HPDE6-E6E7 (cell line): ENCODE measurements around the gene EFNA5.

ENCODE experiments used
- DNase-seq: peaks from one replicate; pipeline ENCODE4 v3.0.0; 2011; ENCODE audit warnings: missing footprints; ENCODE audit errors: extremely low spot score

Gene EFNA5

DNA sequence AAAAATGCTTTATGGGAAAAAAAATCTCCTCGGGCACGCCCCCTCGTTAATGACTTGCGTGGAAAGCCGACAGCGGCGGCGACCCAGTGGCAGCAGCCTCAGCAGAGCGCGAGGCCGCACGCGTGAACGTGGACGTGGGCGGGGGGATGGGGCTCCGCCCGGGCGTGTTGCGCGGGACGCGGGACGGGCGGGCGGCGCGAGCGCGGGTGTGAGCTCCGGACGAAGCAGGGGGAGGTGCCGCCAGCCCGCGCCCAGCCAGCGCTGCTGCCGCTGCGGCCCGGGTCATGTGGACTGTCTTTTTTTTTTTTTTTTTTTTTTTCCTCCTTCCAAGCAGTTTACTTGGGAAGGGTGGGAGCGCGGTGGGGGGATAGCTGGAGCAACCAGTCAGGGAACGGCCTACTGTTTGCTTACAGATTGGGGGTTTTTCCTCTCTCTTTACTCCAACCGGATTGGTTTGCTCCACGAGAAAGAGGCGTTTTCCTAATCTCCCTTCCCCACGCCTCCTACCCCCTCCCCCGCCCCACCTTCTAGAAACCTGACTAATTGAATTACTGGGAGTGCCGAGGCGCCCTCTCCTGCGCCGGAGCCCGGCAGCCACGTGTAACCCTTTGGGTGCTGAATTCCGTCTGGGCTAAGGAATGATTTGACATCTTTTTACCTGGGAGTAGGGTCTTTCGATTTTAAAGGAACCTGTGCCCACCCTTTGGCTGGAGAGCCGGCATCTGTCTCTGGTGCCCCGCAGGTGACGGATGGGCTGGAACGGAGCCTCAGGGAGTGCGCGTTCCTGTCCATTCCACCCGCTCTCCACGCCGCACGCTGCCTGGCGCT lies 1.7 kb upstream of the EFNA5 start:
- DNase-seq: peak; percentile 85

DNA sequence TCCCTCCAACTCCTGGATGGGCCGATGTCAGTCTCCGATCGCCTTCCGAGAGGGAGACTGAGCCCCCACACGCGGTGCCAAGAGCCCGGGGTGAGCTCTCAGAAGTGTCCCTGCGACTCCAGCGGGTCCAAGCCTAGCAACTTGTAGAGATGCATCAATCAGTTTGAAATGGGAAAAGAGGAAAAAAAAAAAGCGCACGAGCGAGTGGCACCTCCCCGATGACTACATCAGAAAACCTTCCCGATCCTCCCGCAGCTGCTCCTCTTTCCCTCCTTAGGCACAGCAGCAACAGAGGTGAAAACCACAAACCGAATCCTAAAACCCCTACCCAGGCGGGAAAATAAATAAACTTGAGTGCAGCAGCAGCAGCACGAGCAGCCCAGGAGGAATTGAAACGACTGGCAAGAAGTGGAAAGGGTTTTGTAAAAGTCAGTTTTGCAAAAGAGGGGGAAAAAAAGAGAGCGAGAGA lies 1.0 kb upstream of the EFNA5 start:
- peak; percentile 58 for DNase-seq

DNA sequence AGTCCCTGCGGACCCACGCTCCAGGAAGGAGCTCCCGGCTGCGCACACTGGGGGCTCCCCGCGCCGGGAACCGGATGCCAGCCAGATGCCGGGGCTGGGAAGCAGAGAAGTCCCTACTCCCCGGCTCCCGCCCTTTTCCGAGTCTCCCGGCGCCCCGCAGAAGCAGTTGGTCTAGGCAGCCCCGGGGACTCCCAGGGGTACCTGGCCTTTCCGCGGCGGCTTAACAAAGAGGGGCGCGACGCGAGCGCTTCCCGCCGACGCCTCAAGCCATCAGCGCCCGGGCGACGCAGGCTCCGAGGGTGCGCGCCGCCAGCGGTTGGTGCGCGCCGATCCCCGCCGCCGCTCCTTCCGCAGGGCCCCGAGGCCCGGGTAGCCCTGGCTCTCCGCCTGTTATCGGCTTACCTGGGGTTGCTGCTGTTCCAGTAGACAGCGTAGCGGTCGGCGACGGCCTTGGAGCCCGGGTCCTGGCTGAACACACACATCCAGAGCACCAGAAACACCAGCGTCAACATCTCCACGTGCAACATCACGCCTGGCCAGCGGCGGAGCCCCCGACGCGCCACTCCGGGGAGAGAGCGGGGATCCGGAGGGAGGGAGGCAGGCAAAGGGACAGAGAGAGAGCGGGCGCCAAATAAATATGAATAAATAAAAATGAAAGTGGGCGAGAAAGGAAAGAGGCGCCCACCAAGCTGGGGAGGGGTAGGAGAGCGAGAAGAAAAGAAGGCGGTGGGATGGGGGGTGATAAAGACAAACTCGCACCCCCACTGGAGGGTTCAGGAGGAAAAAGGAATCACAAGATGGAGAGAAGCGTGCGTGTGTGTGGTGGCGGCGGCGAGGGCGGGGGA lies 428 bp downstream of the EFNA5 start:
- DNase-seq: no peak

DNA sequence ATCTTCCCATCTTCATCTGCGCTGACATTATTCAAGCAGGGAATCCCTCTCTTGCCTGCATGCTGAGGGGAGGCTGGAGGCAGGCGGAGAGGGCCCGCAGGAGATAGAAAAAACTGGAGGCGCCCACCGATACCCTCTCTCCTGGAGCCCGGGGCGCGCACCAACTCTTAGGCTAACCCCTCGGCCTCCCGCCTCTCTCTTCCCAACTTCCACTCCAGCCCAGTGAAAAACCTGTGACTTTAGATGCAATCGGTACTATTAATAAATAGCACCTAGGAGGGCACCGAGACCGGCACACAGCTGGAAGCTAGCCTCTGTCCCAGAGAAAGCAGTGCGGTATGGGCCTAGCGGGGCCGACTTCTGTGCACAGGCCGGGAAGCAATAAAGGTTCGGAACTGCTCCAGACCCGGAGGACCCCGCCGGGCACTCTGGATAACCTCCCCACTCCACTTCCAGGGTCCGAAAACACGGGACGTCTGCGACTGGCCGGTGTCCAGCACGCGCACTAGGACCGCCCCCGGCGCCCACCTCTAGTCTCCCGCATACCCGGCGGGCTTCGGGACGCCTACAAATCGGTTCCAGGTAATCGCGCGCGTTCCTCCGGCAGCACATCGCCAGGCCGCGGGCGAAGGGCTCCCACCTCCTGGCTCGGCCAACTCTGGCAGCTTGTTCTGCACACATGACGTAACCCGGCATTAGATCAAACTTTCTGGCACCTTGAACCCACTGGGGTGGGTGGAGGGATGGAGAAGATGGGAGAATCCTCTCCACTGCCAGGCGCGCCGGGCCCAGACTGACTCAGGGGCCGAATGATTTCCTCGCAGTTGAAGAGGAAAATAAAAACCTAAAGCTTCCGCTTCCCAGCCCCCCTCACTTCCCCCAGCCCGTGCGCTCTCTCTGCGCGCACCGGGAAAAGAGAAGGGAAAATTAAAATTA lies 1.4 kb downstream of the EFNA5 start:
- no peak for DNase-seq

DNA sequence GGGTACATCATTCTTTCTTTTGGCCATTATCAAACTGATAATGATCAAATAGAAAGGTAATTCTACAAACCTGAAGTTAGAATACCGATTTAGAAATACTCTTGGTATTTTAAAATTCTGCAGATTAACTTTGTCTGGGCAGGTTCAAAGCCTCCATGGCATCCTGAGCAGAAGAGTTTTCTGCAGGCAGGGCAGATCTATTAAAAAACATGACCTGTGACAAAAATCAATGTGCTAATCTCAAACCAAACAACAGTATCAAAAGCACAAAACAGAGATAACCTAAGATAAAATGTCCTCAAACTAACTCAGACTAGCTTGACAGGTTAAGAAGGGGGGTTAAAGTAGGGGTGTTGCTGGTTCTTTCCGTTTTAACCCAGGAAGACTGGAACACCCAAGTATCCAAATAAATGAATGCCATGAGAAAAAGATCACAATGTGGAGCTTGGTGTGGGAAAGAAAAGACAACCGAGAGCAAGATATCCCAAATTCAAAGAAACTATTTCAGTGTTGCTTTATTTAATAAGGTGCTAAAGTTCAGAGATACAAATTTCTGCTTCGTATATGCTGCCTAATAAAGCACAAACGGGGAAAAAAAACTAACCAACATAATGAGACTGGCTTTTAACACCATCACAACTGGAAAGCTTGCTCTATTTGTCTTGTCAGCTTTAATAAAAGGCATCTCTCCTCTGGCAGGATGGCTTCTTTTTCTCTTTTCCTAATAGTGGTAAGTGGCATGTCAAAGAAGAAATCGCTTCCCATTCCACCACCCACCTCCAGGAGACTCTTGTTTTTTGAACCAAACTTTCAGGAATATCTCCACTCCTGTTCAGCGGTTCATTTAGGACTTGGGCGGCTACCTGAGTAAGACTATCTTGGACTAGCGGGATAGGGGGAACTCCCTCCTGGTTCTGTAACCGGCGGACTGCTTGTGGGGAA lies 2.3 kb downstream of the EFNA5 start:
- DNase-seq: no peak

DNA sequence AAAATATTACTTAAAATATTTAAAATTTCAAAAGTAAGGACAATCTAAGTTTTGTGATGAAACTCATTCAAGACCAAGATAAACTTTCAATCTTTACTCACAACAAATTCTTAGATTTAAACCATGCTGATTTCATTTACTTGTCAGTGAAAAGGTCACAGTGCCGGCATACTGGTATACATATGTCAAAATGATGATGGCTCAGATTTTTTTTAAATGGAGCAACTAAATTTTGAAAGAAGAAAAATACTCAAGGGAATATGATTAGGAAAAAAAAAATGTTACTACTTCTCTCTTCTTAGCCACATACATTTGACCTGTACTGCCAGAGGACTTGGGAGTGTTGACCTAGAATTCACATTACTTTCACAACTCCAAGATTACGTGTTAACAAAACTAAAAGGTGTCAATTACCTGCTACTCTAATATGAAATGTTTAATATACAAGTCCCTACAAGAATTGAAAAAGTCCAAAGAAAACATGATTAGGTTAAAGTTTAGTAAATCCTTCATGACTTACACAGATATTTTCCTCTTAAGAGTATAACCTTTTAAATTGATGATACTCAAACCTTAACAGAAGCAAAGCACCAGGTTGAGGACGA lies 4.6 kb downstream of the EFNA5 start:
- DNase-seq: no peak

DNA sequence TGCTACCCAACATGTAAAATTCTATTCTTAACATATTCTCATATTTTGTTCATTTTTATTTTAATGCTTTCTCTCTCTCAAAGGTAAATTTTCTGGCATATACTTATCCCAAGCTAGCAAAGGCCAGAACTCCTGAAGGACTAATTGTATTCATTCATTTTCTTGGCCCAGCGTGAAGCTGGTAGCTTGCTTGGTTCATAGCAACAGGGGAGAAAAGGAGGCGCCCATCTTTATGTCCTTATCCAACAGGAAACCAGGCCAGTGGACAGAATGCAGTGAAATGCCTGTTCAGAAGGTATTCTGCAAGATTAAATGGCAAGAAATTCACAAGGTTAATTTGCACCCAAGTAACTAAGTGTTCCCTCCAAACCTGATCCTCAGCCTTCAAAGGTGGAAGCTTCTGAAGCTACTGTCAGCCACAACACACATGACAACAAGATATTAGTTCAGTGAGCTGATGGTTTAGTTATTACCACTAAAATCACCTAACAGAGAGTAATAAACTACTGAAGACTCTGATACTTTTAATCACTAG lies 5.6 kb downstream of the EFNA5 start:
- no peak for DNase-seq

DNA sequence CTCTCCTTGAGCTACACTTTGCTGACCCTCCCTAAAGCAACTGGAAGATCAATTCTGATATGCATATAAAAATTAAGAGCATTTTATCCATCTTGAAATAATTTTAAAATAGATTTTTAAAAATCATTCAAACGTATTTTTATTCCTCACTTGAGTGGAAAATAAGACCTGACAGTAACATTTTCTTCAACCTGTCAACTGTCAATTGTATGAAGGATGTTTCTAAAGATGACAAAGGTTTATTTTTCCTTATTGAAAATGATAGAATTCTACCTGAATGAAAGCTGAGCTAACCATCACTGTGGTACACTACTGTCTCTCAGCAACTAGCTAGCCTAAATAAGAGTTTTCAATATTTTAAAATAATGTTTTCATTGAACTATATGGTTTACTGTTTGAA lies 7.0 kb downstream of the EFNA5 start:
- DNase-seq: no peak

DNA sequence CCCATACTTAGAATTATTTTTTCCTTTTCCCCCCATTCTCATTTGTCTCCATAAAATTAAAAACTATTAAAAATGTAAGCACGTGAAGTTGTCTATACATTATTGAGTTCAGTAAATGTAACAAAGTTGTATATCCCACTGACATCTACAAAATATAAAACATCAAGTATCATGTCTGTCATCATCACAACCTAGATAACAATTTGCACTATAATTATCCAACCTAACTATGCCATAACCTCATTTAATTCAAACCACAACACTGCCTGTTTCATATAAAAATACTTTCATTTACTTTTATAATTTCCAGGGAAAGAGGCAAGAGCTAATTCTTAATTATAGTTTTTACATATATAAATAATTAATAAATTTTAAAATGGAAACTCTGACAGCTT lies 9.1 kb downstream of the EFNA5 start:
- no peak for DNase-seq

DNA sequence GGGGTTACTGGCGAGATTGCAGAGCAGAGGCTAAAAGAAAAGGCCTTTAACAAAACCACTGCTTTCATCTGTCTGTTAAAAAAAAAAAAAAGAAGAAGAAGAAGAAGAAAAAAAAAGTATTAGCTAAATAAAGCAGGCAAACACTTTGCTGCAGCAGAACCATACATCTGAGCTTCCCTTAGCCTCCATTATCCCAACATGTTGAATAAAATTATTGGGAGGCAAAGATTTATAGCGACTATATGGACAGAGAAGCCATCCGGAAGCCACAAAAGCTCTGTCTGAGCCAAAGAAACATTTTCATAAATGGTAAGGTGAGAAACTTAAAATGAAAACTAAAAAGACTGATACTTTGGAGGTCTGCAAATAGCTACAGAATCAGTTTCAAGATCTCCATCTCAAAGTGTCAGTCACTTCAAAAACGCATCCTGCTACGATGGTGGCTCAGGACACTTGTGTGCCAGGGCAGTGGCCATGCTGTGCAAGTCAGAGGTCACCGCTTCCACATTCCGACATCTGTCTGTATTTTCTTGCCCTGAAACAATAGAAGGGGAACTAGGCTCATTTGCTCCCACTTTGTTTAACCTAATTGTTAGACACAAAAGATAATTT lies 9.6 kb downstream of the EFNA5 start:
- DNase-seq: no peak

DNA sequence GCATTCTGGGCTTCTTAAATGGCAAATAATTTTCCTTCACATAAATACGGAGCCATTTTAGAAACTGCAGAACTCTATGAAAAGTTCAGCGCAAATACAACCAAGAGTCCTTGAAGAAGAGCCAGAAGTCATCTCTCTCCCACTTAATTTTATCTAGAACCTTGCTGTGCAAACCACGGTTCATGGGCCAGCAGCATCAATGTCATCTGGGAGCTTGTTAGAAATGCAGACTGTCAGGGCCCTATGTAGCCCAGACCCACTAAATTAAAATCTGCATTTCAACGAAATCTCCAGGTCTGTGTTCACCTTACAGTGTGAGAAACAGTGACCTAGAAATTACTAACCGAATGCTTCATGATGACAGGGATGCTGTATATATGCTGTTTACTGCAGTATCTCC lies 12.2 kb downstream of the EFNA5 start:
- no peak for DNase-seq

DNA sequence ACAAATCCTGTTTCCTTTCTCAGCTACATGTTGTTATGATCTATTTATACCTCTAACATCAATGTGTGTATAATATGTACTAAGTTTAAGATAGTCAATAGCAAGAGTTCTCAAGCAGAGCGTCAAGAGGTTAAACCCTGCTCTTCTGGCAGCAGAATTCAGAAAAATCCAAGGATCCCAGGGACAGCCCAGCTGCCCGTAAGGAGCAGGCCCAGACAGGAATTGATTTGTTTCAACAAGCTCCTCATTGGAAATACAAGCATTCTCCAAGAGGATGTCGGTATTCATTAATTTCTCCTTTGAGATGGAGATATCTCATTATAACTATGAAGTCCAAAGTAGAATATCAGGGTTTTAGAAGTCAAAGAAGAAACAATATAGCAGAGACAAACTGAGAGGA lies 14.9 kb downstream of the EFNA5 start:
- DNase-seq: no peak

DNA sequence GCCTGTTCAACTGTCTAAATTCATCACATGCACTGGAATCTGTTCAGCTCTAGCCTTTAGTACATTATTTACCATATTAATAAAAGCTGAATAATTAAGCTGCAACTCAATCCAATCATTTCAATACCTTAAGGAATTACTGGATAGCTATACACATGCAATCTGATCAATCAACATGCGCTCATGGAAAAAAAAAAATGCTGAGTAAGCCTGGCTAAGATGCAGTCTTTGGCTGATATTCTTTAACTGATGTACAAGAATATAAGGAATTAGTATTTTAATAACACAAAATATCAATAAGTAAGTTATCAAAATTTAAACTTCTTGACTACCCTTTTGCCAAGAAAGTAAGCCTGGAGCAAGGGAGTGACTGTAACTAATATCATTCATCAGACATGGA lies 15.9 kb downstream of the EFNA5 start:
- DNase-seq: no peak

DNA sequence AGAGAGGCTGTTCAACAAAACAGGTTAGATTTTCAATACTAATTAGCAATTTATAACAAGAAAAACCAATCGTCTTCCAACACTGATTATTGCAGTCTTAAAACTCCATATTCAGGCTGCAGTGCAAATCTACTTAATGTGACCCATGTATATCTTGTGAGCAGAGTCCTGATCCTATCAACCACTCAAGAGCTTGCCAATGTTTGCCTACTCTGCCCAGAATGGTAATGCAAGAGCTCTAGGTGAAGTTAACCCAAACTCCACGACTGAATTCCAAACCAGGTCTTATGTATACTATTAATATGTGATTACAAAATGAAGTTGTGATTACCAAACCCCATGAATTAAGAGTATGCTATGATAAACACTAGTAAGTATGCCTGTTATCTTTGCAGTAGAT lies 17.1 kb downstream of the EFNA5 start:
- no peak for DNase-seq

DNA sequence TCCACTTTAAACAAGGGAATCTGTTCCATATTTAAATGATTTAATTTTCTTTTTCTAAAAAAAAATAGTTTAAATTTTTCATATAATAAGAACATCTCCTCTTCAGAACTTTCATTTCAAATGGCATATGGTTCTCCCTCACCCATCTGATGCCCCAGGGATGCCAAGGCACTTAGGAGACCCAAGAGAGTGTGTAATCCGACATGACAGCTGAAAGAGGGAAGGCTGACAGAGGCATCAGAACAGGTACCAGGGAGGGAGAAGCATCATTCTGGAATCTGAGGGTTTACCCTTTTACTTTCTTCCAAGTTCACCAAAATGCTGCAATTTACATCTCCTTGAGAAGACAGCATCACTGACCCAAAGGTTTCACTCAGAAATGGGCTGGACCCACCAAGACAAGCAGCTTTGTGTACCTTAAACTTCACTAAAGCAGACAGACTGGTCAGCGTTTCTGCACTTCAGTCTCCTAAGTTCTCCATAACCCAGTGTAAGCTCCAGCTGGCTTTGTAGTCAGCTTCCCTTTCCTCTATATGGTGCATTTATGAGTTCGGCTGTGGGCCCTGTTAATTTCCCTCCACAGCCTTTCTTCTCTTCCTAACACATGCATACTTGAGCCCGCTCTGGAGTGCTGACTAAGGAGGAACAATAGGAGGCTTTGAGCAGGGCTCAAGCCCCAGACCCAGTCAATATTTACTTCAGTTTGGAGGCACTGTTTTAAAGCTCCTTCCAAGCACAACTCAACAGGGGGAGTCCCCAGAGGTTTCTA lies 17.7 kb downstream of the EFNA5 start:
- DNase-seq: no peak

DNA sequence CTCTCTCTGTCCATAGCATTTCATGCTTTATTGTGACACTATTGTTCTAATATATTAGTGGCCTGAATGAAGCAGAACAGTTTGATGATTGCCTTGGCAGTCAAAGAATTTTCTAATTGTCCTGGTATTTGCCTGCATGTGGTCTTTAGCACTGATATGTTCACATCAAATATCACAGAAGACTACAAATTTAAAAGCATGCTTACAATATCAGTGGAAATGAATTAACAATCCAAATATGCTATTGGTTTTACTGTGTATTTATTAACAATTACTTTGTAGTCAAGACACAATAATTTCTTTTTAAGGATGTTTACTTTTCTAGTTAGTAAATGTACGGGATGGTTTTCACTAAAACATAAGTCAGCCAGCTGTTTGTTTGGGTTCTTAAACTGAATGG lies 18.3 kb downstream of the EFNA5 start:
- no peak for DNase-seq

DNA sequence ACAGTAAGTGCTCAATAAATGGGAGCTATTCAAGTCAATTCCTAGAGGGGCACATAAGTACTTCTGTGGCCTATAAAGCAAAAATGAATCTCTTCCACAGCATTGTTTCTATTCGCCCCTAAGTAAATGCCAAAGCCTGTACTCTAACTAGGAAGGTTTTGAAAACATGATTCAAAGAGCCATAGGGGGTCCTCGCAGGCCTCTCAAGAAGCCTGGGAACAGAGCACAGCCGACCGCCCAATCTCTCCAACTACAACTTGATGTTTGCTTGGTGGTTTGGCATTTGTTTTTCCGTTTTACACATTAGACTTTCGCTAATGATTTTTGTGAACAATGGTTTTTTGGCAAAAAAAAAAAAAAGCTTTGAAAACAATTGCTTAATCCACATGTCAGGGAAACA lies 19.4 kb downstream of the EFNA5 start:
- DNase-seq: no peak

DNA sequence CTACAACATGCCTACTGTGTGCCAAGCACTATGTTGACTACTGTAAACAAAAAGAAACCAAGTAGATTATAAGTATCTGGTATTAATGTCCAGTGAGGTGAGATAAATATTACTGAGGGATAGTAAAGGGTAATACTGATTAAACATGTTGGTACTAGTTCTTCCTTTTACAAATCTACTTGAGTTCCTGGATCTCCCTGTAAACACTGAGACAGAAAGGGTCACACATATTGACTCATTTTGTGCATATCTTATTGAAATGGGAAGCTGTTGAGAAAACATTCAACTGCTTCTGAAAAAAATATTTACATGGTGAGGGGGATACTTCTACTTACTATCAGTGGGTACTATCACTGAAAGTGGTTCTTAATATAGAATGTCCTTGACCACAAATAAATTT lies 24.3 kb downstream of the EFNA5 start:
- DNase-seq: peak; percentile 37

DNA sequence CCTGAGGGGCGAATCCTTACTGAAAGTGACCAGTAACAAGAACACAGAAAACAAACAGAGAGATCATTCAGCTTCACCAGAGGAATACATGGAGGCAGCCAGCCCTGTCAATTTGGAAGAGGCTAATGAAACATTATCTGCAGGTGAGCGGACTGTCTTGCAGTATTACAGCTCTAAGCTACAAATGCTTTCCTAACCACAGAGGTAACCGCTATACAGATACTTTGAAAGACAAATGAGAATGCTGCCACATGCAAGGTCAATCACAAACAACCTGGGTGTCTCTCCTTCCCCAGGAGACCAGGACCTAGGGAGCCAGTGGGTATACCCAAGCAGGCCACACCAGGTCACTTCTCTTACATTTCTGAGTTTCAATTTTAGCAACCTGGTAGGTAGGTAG lies 30.2 kb downstream of the EFNA5 start:
- DNase-seq: no peak
